Karpas-422 (cell line): Measurements from ENCODE around the gene UBXN11. TPM values are rescaled to one million over a fixed set of nuclear protein-coding genes. Genes with fewer than 3 reads are reported as not detected.
"Not testable (repeated sequence)": the region's sequence is repeated elsewhere in the genome, so short reads cannot be mapped to it uniquely, and the experiment has no call there.

Experiments
- DNase-seq: peaks from one replicate; pipeline ENCODE4 v3.0.0-alpha.2; 2015
- H2AFZ ChIP-seq: fragments of 200-600 bp; sonication (generic); 2 replicates; pipeline ENCODE4 v1.6.1; 2014; ENCODE audit warnings: antibody characterized with exemption, low read length, mixed read lengths
- H3K27ac ChIP-seq: fragments of 200-600 bp; sonication (generic); 2 replicates; pipeline ENCODE4 v1.5.1; 2014; ENCODE audit warnings: mild to moderate bottlenecking, low read length, moderate library complexity
- H3K27me3 ChIP-seq: fragments of 200-600 bp; sonication (generic); 2 replicates; pipeline ENCODE4 v1.6.1; 2014; ENCODE audit warnings: low read length, mixed read lengths
- H3K36me3 ChIP-seq: fragments of 200-600 bp; sonication (generic); 2 replicates; pipeline ENCODE4 v1.6.1; 2014; ENCODE audit warnings: low read length, mixed read lengths; ENCODE audit not compliant: insufficient read depth
- H3K4me1 ChIP-seq: fragments of 200-600 bp; sonication (generic); 2 replicates; pipeline ENCODE4 v1.6.1; 2014; ENCODE audit warnings: mild to moderate bottlenecking, low read length, mixed read lengths
- H3K4me2 ChIP-seq: fragments of 200-600 bp; sonication (generic); 2 replicates; pipeline ENCODE4 v1.6.1; 2014; ENCODE audit warnings: low read length, low read depth, mild to moderate bottlenecking; ENCODE audit not compliant: poor library complexity, severe bottlenecking
- H3K4me3 ChIP-seq: fragments of 200-600 bp; sonication (generic); 2 replicates; pipeline ENCODE4 v1.5.1; 2014; ENCODE audit warnings: mild to moderate bottlenecking, antibody characterized with exemption, low read length, mixed read lengths
- H3K79me2 ChIP-seq: fragments of 200-600 bp; sonication (generic); 2 replicates; pipeline ENCODE4 v1.6.1; 2014; ENCODE audit warnings: mild to moderate bottlenecking, low read length, mixed read lengths
- H3K9ac ChIP-seq: fragments of 200-600 bp; sonication (generic); 2 replicates; pipeline ENCODE4 v1.6.0; 2014; ENCODE audit warnings: low read length
- H3K9me2 ChIP-seq: fragments of 200-600 bp; sonication (generic), shearing (Covaris generic); replicated peaks from 2 replicates; pipeline ENCODE4 v1.6.0; 2014; ENCODE audit warnings: mild to moderate bottlenecking, low read length, moderate library complexity; ENCODE audit not compliant: insufficient read depth
- H3K9me3 ChIP-seq: fragments of 300-700, 200-600 bp; sonication (generic); 2 replicates; pipeline ENCODE4 v1.6.1; 2014; ENCODE audit warnings: low read length, mixed read lengths
- H4K20me1 ChIP-seq: fragments of 200-600 bp; sonication (generic); 2 replicates; pipeline ENCODE4 v1.6.1; 2014; ENCODE audit warnings: mild to moderate bottlenecking, antibody characterized with exemption, low read length, low read depth; ENCODE audit not compliant: insufficient read depth
- total RNA-seq: library from RNA; depleted of rRNA; stranded (reverse); fragments of >200 nt; shearing (Covaris generic); gene quantifications from 2 replicates; pipeline ENCODE4 v1.2.3, GENCODE V29; 2014; ENCODE audit warnings: low replicate concordance

UBXN11 gene
- total RNA-seq, 1 experiment from 2014 or later: 20.7 TPM

DNA sequence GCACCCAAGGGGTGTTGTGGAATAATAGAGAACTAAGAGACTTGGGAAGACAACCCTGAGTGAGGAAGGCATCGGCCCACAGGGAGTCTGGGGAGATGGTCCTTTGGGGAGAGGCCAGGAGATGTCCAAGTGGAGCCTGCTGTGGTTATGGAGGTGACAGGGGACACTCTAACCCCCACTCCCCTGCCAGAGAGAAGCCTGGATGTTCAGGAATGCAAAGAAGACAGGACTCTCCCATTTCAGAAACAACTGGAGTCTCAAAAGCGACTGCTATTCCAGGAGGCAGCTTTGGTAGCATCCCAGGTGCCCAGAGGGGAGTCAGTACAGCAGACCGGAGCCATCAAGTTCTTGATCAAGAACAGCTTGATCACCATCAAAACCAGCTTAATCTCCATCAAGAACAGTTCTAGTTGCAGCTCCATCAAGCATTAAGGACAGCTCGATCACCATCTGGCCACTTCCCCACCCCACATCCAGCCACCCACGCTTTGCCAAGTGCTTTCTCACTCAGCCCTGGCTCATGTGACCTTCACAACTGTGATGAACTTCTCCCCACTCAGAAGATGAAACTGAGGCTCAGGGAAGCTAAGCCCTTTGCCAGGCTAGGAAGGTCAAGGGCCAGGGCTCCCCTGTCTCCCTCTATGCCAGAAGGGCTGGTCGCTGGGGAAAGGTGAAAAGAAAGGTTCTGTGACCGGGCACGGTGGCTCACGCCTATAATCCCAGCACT lies 12.1 kb upstream of the UBXN11 start:
- Histone ChIP-seq H3K36me3 (peaks cover 7% of the 10 kb centered on the region; the same call in 1 of the 2 replicates), H3K4me1 (peaks cover 75% of the 10 kb centered on the region), H3K27me3 (no peaks in the 10 kb centered on the region), H4K20me1 (no peaks in the 10 kb centered on the region), H3K4me2 (peak overlapping the region; percentile 89), H3K4me3 (peak overlapping the region; percentile 80), H3K9me3 (no peaks in the 10 kb centered on the region), H3K79me2 (peaks cover 10% of the 10 kb centered on the region), H3K9ac (peak overlapping the region; percentile 87), H3K27ac (peak overlapping the region; percentile 87), H3K9me2 (no peaks in the 10 kb centered on the region), H2AFZ (no peak overlapping the region)
- peak; percentile 63 for DNase-seq

DNA sequence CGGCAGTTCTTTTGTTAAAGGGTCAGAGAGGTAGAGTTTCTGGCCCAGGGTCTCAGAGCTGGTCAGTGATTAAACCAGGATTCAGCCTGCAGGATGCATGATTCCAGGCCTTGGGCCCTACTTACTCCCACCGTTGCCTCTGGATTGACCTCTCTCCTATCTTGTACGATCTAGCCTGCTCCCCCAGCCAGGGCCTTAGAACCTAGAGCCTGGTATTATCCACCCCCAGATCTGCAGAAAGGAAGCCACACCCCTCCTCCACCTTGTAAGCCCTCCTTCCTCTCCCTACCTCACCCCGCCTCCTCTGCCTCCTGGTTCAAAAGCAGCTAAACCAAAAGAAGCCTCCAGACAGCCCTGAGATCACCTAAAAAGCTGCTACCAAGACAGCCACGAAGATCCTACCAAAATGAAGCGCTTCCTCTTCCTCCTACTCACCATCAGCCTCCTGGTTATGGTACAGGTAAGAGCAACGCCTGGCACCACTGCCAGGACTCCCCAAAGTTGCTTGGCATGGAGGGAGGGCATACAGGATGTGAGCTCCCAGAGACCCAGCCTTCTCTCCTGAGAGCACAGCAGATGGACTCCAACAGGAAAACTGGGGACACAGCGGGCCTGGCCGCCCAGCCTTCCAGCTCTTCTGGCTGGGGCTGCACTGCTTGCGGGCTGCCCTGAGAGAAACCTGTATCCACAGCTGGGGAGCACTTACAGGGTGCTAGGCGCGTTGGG lies 11.3 kb upstream of the UBXN11 start, which contains the start of gene CD52:
CD52 (plus strand) TSS at position 347 of the 726 bp plus-strand sequence; CDS start at position 407, 60 bp downstream.
- H2AFZ ChIP-seq: 0 out of 2 replicates have a peak within 1 kb of the TSS, but pooled peaks have one; percentile 19
- peaks cover 10% of the 10 kb centered on the region for H3K79me2 ChIP-seq
- no peaks in the 10 kb centered on the region for H4K20me1 ChIP-seq
- peaks cover 7% of the 10 kb centered on the region; the same call in 1 of the 2 replicates for H3K36me3 ChIP-seq
- peak within 1 kb of the TSS; percentile 87 for H3K27ac ChIP-seq
- H3K4me1 ChIP-seq: peaks cover 75% of the 10 kb centered on the region
- DNase-seq: peak; percentile 93
- H3K4me3 ChIP-seq: peak within 1 kb of the TSS; percentile 80
- H3K4me2 ChIP-seq: peak within 1 kb of the TSS; percentile 89
- no peaks in the 10 kb centered on the region for H3K9me2 ChIP-seq
- no peaks in the 10 kb centered on the region for H3K9me3 ChIP-seq
- peak within 1 kb of the TSS; percentile 87 for H3K9ac ChIP-seq
- no peaks in the 10 kb centered on the region for H3K27me3 ChIP-seq

DNA sequence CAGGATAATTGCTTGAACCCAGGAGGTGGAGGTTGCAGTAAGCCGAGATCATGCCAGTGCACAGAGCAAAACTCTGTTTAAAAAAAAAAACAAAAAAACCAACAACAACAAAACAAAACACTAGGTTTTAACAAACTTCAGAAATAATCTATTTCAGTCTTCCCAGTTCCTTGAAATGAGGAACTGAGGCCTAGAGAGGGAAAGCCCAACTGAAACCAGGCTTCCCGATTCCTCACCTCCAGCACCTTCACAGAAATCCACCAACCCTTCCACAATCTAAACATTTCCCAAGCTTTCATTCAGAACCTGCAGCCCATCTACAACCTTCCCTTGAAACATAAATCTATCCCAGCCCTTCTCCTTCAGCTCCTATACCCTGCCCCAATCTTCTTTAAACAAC lies 10.7 kb upstream of the UBXN11 start:
- H3K9ac ChIP-seq: peak overlapping the region; percentile 87
- H3K9me2 ChIP-seq: no peaks in the 10 kb centered on the region
- H3K4me3 ChIP-seq: peak overlapping the region; percentile 80
- no peaks in the 10 kb centered on the region for H3K27me3 ChIP-seq
- H4K20me1 ChIP-seq: no peaks in the 10 kb centered on the region
- H3K79me2 ChIP-seq: peaks cover 10% of the 10 kb centered on the region
- no peak for DNase-seq
- peak overlapping the region; percentile 87 for H3K27ac ChIP-seq
- peaks cover 5% of the 10 kb centered on the region; the same call in 1 of the 2 replicates for H3K36me3 ChIP-seq
- peaks cover 75% of the 10 kb centered on the region for H3K4me1 ChIP-seq
- H3K4me2 ChIP-seq: peak overlapping the region; percentile 89
- no peaks in the 10 kb centered on the region for H3K9me3 ChIP-seq
- 0 out of 2 replicates have a peak overlapping the region, but pooled peaks have one; percentile 19 for H2AFZ ChIP-seq

DNA sequence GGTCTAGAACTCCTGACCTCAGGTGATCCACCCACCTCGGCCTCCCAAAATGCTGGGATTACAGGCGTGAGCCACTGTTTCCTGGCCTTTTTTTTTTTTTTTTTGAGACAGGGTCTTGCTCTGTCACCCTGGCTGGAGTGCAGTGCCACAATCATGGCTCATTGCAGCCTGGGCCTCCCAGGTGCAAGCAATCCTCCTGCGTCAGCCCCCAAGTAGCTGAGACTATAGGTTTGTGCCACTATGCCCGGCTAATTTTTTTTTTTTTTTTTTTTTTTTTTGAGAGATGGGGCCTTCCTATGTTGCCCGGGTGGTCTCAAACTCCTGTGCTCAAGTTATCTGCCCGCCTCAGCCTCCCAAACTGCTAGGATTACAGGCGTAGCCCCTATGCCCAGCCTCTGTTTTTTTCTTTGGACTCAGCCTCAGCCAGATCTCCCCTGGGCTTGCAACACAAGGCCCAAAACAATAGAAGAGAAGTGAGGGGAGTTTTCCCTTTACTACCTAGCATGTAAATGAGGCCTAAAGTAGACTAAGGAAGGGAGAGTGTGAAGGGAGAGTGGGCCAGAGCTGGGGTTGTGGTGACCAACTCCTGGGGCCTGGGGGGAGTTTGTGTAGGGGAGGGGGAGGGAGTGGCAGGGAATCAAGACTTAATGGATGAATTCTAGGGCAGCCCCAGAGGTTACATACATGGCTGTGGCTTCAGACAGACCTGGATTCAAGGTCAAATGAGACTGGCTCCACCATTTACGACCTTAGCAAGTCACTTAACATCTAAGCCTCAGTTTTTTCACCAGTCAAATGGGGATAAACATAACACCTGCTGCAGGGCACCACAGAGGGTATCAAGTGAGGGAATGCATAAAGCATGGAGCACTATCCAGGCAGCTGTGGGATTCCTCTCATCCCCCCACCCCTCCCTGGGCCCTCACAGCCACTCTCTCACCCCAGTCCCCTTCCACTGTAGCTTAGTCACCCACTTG lies 9.7 kb upstream of the UBXN11 start:
- H3K9ac ChIP-seq: peak overlapping the region; percentile 54
- DNase-seq: peak; percentile 54

DNA sequence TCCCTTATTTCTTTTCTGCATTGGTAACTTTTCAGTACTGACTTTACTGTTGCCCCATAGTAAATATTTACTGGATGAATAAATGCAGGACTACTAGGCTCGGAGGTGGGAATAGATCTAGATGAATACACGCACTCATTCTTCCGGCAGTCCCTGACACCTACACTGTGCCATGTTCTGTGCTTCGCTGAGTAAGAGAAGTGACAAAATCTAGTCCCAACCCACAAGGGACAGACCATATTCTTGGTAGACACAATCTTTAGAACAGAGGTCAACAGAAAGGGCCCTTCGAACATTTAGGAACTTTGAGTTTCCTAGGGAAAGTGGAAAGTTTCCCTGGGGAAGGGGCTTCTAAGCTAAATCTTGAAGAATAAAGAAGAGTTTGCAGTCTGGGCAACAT lies 8.1 kb upstream of the UBXN11 start:
- no peak for DNase-seq
- Histone ChIP-seq H3K9ac (no peak overlapping the region), H2AFZ (no peak overlapping the region), H3K4me2 (no peak overlapping the region), H3K4me3 (no peak overlapping the region), H3K27me3 (no peaks in the 10 kb centered on the region), H3K79me2 (peaks cover 10% of the 10 kb centered on the region), H3K9me3 (no peaks in the 10 kb centered on the region), H3K36me3 (no peaks in the 10 kb centered on the region), H4K20me1 (no peaks in the 10 kb centered on the region), H3K4me1 (peaks cover 52% of the 10 kb centered on the region), H3K9me2 (no peaks in the 10 kb centered on the region), H3K27ac (no peak overlapping the region)

More for the DNA sequence above, 9.7 kb upstream of the UBXN11 start:
- Histone ChIP-seq H3K36me3 (no peaks in the 10 kb centered on the region), H3K27ac (peak overlapping the region; percentile 87), H3K27me3 (no peaks in the 10 kb centered on the region), H3K79me2 (peaks cover 10% of the 10 kb centered on the region), H3K4me3 (peak overlapping the region; percentile 37; the same call in 1 of the 2 replicates), H3K4me1 (peaks cover 69% of the 10 kb centered on the region), H2AFZ (no peak overlapping the region), H3K9me3 (no peaks in the 10 kb centered on the region), H4K20me1 (no peaks in the 10 kb centered on the region), H3K9me2 (no peaks in the 10 kb centered on the region), H3K4me2 (peak overlapping the region; percentile 89)

DNA sequence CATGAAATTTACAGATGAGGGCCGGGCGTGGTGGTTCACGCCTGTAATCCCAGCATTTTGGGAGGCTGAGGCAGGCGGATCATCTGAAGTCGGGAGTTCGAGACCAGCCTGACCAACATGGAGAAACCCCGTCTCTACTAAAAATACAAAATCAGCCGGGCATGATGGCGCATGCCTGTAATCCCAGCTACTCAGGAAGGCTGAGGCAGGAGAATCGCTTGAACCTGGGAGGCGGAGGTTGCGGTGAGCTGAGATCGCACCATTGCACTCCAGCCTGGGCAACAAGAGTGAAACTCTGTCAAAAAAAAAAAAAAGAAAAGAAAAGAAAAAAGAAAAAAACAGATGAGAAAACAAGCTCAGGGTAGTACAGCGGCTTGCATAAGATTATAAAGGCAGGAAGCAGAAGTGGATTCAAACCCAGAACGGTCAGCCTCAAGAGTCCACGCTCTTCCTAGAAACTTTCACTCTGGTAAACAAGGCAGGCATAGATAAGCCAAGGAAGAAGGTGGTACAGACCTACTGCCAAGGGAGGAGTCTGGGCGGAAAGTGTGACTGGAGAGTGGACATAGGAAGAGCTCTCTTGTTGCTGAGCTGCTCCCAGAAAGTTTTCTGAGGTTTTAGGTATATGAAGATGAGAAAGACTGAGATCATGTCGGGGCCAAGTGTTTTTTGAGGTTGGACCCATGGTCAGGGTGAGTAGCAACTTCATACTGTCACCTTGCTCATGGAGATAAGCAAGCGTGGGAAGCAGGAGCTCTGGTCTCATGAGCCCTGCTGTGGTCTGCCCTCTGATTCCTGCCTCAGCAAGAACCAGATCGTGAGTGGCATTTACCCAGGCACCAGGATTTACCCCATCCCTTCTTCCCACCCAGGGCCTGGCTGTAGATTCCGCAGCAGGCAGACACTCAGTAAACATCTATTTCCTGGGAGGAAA lies 1.8 kb upstream of the UBXN11 start:
- not testable (repeated sequence) for H3K4me3 ChIP-seq, H4K20me1 ChIP-seq, H3K36me3 ChIP-seq, H3K27me3 ChIP-seq, H3K9me3 ChIP-seq, H3K9ac ChIP-seq, H2AFZ ChIP-seq, H3K9me2 ChIP-seq, DNase-seq
- H3K4me1 ChIP-seq: peaks cover 30% of the 10 kb centered on the region
- peaks cover 22% of the 10 kb centered on the region for H3K79me2 ChIP-seq
- H3K4me2 ChIP-seq: peak overlapping the region; percentile 92
- H3K27ac ChIP-seq: peak overlapping the region; percentile 92

DNA sequence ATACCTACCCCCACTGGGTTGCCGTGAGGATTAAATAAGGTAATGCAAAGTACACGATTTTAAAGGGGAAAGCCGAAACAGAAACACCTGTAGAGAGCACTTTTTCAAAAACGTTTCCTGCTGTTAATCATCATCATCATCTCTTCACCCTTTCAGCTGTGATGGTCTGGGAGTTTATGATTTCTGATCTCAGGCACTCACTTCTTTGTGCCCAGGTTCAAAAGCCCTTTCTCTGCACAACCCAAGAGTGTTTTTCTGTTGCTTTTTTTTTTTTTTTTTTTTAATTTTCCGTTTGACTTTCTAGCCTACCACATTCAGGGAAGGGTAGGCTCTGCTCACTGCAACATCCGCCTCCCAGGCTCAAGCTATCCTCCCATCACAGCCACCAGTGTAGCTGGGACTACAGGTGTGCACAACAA lies 936 bp upstream of the UBXN11 start:
- peak overlapping the region; percentile 24; the same call in 1 of the 2 replicates for H2AFZ ChIP-seq
- H3K36me3 ChIP-seq: no peaks in the 10 kb centered on the region
- H3K9me3 ChIP-seq: no peaks in the 10 kb centered on the region
- peak overlapping the region; percentile 92 for H3K4me2 ChIP-seq
- peak overlapping the region; percentile 89 for H3K9ac ChIP-seq
- H3K4me3 ChIP-seq: peak overlapping the region; percentile 98
- H3K27me3 ChIP-seq: no peaks in the 10 kb centered on the region
- H3K4me1 ChIP-seq: peaks cover 30% of the 10 kb centered on the region
- peaks cover 28% of the 10 kb centered on the region for H3K79me2 ChIP-seq
- peak overlapping the region; percentile 92 for H3K27ac ChIP-seq
- no peaks in the 10 kb centered on the region for H3K9me2 ChIP-seq
- H4K20me1 ChIP-seq: no peaks in the 10 kb centered on the region
- DNase-seq: peak; percentile 66
